ENCODE measurements around the gene DPP6. TPM values are rescaled to one million over a fixed set of nuclear protein-coding genes. Genes with fewer than 3 reads are reported as not detected.

The DPP6 gene
- polyA plus RNA-seq, 1 donor (not counting 4 experiments of a cell fraction or from before 2014, with no cell fraction given): not detected

DNA sequence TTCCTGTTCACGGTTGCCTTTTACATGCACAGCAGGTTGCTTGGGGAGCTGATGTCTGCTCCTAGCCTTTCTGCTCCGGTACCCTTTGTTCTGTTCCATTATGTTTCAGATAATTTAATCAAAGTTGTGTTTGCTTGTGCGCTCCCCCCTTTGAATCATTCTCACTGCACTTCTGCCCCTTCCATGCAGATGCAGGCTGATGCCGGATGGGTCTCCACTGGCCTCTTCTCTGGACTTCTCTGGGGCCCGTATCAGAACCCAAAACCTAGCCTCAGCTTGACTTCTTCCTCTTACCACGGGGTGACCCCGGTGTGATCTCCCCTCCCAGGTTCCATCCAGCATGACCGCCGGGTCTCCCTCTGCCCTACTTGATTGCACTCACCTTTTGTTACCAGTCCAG is 272.0 kb downstream of the DPP6 start:
- H3K27ac ChIP-seq (ENCODE audit: control insufficient read depth, insufficient read depth, low read length): no peak overlapping the region
- H3K9ac ChIP-seq (ENCODE audit: control insufficient read depth, extremely low read depth, insufficient read depth, low read length): no peak overlapping the region
- H2AFZ ChIP-seq (ENCODE audit: control insufficient read depth, low read length): no peak overlapping the region
- no peaks in the 10 kb centered on the region for H3K4me1 ChIP-seq (ENCODE audit: control insufficient read depth, extremely low read depth, insufficient read depth, low read length)
- H4K20me1 ChIP-seq (ENCODE audit: control insufficient read depth, extremely low read depth, insufficient read depth, low read length): no peaks in the 10 kb centered on the region
- FAIRE-seq (no peak), DNase-seq (ENCODE audit: low read depth, low spot score) (no peak)
- no peak overlapping the region for H3K4me2 ChIP-seq (ENCODE audit: control insufficient read depth, extremely low read depth, insufficient read depth, low read depth, low read length)
- H3K4me3 ChIP-seq (ENCODE audit: control insufficient read depth in 2 of 3, extremely low read depth in 1 of 3, insufficient read depth in 2 of 3, low read depth in 1 of 3, low read length in 3 of 3): no peak overlapping the region
- dilution Hi-C loops (cut with MboI; ENCODE audit: extremely low pct_ligation_motif_present, low sequenced_read_pairs): no loop called here
- no peaks in the 10 kb centered on the region for H3K9me1 ChIP-seq (ENCODE audit: control insufficient read depth, extremely low read depth, insufficient read depth, low read length)
- TF ChIP-seq CTCF (optimal IDR thresholded peaks at IDR 0.05 in 1 of 3, IDR thresholded peaks at IDR 0.05 in 1 of 3, conservative IDR thresholded peaks at IDR 0.05 in 1 of 3; ENCODE audit: extremely low read depth in 1 of 3, insufficient read depth in 2 of 3, low read length in 3 of 3) (no peak), EZH2 (IDR thresholded peaks at IDR 0.05; ENCODE audit: low read length) (no peak)
- no peaks in the 10 kb centered on the region for H3K79me2 ChIP-seq (ENCODE audit: control insufficient read depth, insufficient read depth, low read length)
- H3K27me3 ChIP-seq (ENCODE audit: control insufficient read depth, extremely low read depth, insufficient read depth, low read length): no peaks in the 10 kb centered on the region
- peaks cover 2% of the 10 kb centered on the region for H3K9me3 ChIP-seq (ENCODE audit: control insufficient read depth, low read depth, low read length)
- no peaks in the 10 kb centered on the region for H3K36me3 ChIP-seq (ENCODE audit: control insufficient read depth in 2 of 2, extremely low read depth in 1 of 2, insufficient read depth in 2 of 2, low read length in 2 of 2)

DNA sequence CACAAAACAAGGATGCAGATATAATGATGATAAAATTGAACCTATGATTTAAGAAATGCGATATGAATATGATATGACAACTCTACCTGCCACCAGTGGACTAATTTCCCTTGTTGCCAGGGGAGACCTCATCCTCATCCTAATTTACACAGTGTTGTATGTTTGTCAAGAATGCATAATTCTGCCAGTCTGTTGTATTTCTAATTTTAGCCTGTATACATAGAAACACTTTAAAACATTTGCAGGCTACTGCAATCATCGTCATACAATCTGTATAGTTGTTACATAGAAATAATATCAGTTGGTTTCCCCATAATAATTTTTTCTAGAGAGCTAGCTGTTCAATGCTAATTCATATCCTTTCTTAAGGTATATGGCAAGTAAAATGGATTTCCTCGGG is 274.2 kb downstream of the DPP6 start:
- H3K27me3 ChIP-seq (ENCODE audit: control insufficient read depth, extremely low read depth, insufficient read depth, low read length): no peaks in the 10 kb centered on the region
- no peaks in the 10 kb centered on the region for H4K20me1 ChIP-seq (ENCODE audit: control insufficient read depth, extremely low read depth, insufficient read depth, low read length)
- dilution Hi-C loops (cut with MboI; ENCODE audit: extremely low pct_ligation_motif_present, low sequenced_read_pairs): no loop called here

More for the DNA sequence above, 274.2 kb downstream of the DPP6 start:
- TF ChIP-seq CTCF (optimal IDR thresholded peaks at IDR 0.05 in 1 of 3, IDR thresholded peaks at IDR 0.05 in 1 of 3, conservative IDR thresholded peaks at IDR 0.05 in 1 of 3; ENCODE audit: extremely low read depth in 1 of 3, insufficient read depth in 2 of 3, low read length in 3 of 3) (no peak), EZH2 (IDR thresholded peaks at IDR 0.05; ENCODE audit: low read length) (no peak)
- FAIRE-seq: no peak
- Histone ChIP-seq H3K79me2 (ENCODE audit: control insufficient read depth, insufficient read depth, low read length) (no peaks in the 10 kb centered on the region), H3K9me1 (ENCODE audit: control insufficient read depth, extremely low read depth, insufficient read depth, low read length) (no peaks in the 10 kb centered on the region), H3K9ac (ENCODE audit: control insufficient read depth, extremely low read depth, insufficient read depth, low read length) (no peak overlapping the region), H3K4me1 (ENCODE audit: control insufficient read depth, extremely low read depth, insufficient read depth, low read length) (no peaks in the 10 kb centered on the region), H3K4me3 (ENCODE audit: control insufficient read depth in 2 of 3, extremely low read depth in 1 of 3, insufficient read depth in 2 of 3, low read depth in 1 of 3, low read length in 3 of 3) (no peak overlapping the region), H3K27ac (ENCODE audit: control insufficient read depth, insufficient read depth, low read length) (no peak overlapping the region), H2AFZ (ENCODE audit: control insufficient read depth, low read length) (no peak overlapping the region), H3K4me2 (ENCODE audit: control insufficient read depth, extremely low read depth, insufficient read depth, low read depth, low read length) (no peak overlapping the region), H3K9me3 (ENCODE audit: control insufficient read depth, low read depth, low read length) (peaks cover 2% of the 10 kb centered on the region), H3K36me3 (ENCODE audit: control insufficient read depth in 2 of 2, extremely low read depth in 1 of 2, insufficient read depth in 2 of 2, low read length in 2 of 2) (no peaks in the 10 kb centered on the region)
- no peak for DNase-seq (ENCODE audit: low read depth, low spot score)

Data from keratinocyte (primary cell).